ENCODE results near the gene IRS1.

IRS1 gene

GRCh38 chr2:226788881-226789490 is 10.6 kb downstream of the IRS1 start:
- intact Hi-C loops (cut with DNase I; ENCODE audit: low total_unique reads): no loop called here
- Histone ChIP-seq H3K9me3 (no peaks in the 10 kb centered on the region), H3K4me1 (peaks cover 0 to 73% (median 33%) of the 10 kb centered on the region in 4 donors), H3K27me3 (no peaks in the 10 kb centered on the region), H3K4me3 (no peak overlapping the region), H3K27ac (peak overlapping the region; percentile 88 to 96), H3K36me3 (no peaks in the 10 kb centered on the region)
- TF ChIP-seq CTCF (IDR thresholded peaks at IDR 0.05): no peak
- DNase-seq: no peak

DNA sequence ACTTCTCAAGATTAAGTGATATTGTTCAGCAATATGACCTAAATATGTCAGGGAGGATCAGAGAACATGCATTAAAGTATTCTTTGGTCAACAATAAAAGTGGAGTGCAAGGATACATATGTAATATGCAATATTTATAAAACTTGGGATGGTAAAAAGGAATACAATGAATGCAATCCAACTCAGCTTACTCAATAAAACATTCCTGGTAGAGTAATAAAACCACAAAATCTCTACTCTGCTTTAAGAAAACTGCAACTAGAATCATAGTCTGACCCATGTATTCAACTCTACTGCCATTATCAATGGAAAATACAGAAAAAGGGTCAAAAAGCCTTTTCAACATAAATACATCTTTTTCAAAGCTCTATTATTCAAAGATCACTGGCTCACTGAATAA is 11.6 kb downstream of the IRS1 start:
- TF ChIP-seq CTCF (IDR thresholded peaks at IDR 0.05): no peak
- DNase-seq: no peak
- H3K27me3 ChIP-seq: no peaks in the 10 kb centered on the region
- H3K27ac ChIP-seq: peak overlapping the region in 1 of 2 donors; percentile 88
- no peaks in the 10 kb centered on the region for H3K9me3 ChIP-seq
- no peak overlapping the region for H3K4me3 ChIP-seq
- H3K4me1 ChIP-seq: peaks cover 0 to 64% (median 32%) of the 10 kb centered on the region in 4 donors
- intact Hi-C loops (cut with DNase I; ENCODE audit: low total_unique reads): no loop called here
- H3K36me3 ChIP-seq: no peaks in the 10 kb centered on the region

- Histone ChIP-seq H3K4me1 (peaks cover 0 to 53% (median 19%) of the 10 kb centered on the region in 4 donors), H3K9me3 (no peaks in the 10 kb centered on the region), H3K4me3 (no peak overlapping the region), H3K36me3 (no peaks in the 10 kb centered on the region), H3K27me3 (no peaks in the 10 kb centered on the region), H3K27ac (no peak overlapping the region)
- DNase-seq: no peak
- no peak for TF ChIP-seq CTCF (IDR thresholded peaks at IDR 0.05)
- intact Hi-C loops (cut with DNase I; ENCODE audit: low total_unique reads): no loop called here
These were observed 15.7 kb downstream of the IRS1 start for GRCh38 chr2:226783885-226784284.

DNA sequence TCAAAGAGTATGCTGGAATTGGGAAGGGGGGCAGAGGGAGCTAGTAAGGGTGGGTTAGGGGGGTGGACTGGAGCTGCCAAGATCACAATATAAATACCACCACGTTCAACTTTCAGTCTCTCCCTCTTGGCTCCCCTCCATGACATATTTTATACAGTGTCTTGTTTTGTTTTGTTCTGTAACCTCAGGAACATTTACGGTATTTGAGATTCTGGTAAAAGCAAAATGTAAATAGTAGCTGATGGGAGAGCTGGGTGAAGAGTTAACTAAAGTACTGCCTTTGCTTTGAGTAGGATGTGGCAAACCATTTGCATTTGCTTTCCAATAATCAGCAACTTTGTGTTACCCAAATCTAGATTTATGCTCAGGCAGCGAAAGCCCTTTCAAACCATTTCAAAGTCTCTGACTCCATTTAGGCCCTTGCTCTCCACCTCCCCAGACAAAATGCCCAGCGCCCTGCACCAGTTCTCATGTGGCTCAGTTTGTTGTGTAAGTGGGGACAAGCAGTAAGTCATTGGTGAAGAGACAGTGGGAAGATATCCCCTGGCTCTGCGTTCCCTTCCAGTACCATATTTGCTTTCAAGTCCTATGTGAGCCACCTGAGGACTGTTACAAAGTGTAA is 17.4 kb downstream of the IRS1 start:
- TF ChIP-seq CTCF (IDR thresholded peaks at IDR 0.05): no peak
- Histone ChIP-seq H3K9me3 (no peaks in the 10 kb centered on the region), H3K4me1 (peaks cover 0 to 36% (median 14%) of the 10 kb centered on the region in 4 donors), H3K27me3 (no peaks in the 10 kb centered on the region), H3K27ac (peak overlapping the region; percentile 45 to 56), H3K4me3 (no peak overlapping the region), H3K36me3 (no peaks in the 10 kb centered on the region)
- intact Hi-C loops (cut with DNase I; ENCODE audit: low total_unique reads): no loop called here
- DNase-seq: no peak

- no peak for TF ChIP-seq CTCF (IDR thresholded peaks at IDR 0.05)
- Histone ChIP-seq H3K9me3 (no peaks in the 10 kb centered on the region), H3K27me3 (no peaks in the 10 kb centered on the region), H3K36me3 (peaks cover 5 to 13% (median 13%) of the 10 kb centered on the region in 3 donors), H3K27ac (no peak overlapping the region), H3K4me1 (peaks cover 0 to 23% (median 10%) of the 10 kb centered on the region in 4 donors), H3K4me3 (no peak overlapping the region)
- no peak for DNase-seq
- intact Hi-C loops (cut with DNase I; ENCODE audit: low total_unique reads): no loop called here
These were observed 19.2 kb downstream of the IRS1 start for GRCh38 chr2:226780431-226780830.

Data from tibial artery (tissue), 4 donors.